Osteocyte (in vitro differentiated cells): ENCODE data around the gene CDH4. TPM values are rescaled to one million over a fixed set of nuclear protein-coding genes. Genes with fewer than 3 reads are reported as not detected.
A peak's percentile ranks its signal among the peaks of the same experiment; 100 is the strongest.

Source experiments
- DNase-seq: peaks from one replicate; pipeline ENCODE4 v3.0.0; 2021; ENCODE audit warnings: mixed read lengths; ENCODE audit not compliant: unreplicated experiment; ENCODE audit errors: extremely low spot score
- H3K27ac Mint-ChIP-seq: one replicate; pipeline ENCODE4 v1.8.0; 2021; ENCODE audit warnings: mild to moderate bottlenecking, mixed read lengths; ENCODE audit not compliant: unreplicated experiment
- H3K27me3 Mint-ChIP-seq: one replicate; pipeline ENCODE4 v1.8.0; 2021; ENCODE audit warnings: mixed read lengths; ENCODE audit not compliant: unreplicated experiment
- H3K36me3 Mint-ChIP-seq: one replicate; pipeline ENCODE4 v1.8.0; 2021; ENCODE audit warnings: mixed read lengths; ENCODE audit not compliant: unreplicated experiment
- H3K4me1 Mint-ChIP-seq: one replicate; pipeline ENCODE4 v1.8.0; 2021; ENCODE audit warnings: mixed read lengths; ENCODE audit not compliant: unreplicated experiment
- H3K4me3 Mint-ChIP-seq: one replicate; pipeline ENCODE4 v1.8.0; 2021; ENCODE audit warnings: mild to moderate bottlenecking, moderate library complexity, mixed read lengths; ENCODE audit not compliant: unreplicated experiment
- H3K9me3 Mint-ChIP-seq: one replicate; pipeline ENCODE4 v1.8.0; 2021; ENCODE audit warnings: mixed read lengths; ENCODE audit not compliant: unreplicated experiment
- total RNA-seq: library from RNA; stranded (reverse); gene quantifications from 2 replicates; pipeline ENCODE4 v1.2.1, GENCODE V29; 2021
- TF ChIP-seq, protein P1 (sequence below): fragments of 200-600 bp; sonication (generic); IDR thresholded peaks from 2 replicates; pipeline ENCODE4 v1.5.0; 2021; ENCODE audit warnings: antibody characterized with exemption, mild to moderate bottlenecking, moderate library complexity

Gene CDH4
- total RNA-seq, 1 donor from 2014 or later: 1.3 TPM

DNA sequence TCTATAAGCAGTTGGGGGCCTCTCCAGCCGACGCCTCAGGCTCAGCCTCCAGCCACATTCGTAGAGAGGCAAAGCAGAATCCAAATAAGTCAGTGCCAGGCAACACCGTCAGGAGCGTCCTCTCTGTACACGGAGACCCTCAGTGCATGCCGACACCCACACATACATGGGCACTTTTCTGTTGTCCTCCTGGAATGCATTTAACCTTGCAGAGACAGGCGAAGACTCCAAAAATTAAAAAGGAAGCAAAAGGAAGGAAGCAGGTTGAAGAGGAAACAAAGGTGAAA lies 487.7 kb downstream of the CDH4 start:
- no peaks in the 10 kb centered on the region for H3K36me3 Mint-ChIP-seq
- H3K4me3 Mint-ChIP-seq: no peak overlapping the region
- H3K9me3 Mint-ChIP-seq: no peaks in the 10 kb centered on the region
- no peak overlapping the region for H3K27ac Mint-ChIP-seq
- H3K27me3 Mint-ChIP-seq: no peaks in the 10 kb centered on the region
- DNase-seq: no peak
- TF ChIP-seq, protein P1, sequence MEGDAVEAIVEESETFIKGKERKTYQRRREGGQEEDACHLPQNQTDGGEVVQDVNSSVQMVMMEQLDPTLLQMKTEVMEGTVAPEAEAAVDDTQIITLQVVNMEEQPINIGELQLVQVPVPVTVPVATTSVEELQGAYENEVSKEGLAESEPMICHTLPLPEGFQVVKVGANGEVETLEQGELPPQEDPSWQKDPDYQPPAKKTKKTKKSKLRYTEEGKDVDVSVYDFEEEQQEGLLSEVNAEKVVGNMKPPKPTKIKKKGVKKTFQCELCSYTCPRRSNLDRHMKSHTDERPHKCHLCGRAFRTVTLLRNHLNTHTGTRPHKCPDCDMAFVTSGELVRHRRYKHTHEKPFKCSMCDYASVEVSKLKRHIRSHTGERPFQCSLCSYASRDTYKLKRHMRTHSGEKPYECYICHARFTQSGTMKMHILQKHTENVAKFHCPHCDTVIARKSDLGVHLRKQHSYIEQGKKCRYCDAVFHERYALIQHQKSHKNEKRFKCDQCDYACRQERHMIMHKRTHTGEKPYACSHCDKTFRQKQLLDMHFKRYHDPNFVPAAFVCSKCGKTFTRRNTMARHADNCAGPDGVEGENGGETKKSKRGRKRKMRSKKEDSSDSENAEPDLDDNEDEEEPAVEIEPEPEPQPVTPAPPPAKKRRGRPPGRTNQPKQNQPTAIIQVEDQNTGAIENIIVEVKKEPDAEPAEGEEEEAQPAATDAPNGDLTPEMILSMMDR: no peak
- H3K4me1 Mint-ChIP-seq: no peaks in the 10 kb centered on the region

DNA sequence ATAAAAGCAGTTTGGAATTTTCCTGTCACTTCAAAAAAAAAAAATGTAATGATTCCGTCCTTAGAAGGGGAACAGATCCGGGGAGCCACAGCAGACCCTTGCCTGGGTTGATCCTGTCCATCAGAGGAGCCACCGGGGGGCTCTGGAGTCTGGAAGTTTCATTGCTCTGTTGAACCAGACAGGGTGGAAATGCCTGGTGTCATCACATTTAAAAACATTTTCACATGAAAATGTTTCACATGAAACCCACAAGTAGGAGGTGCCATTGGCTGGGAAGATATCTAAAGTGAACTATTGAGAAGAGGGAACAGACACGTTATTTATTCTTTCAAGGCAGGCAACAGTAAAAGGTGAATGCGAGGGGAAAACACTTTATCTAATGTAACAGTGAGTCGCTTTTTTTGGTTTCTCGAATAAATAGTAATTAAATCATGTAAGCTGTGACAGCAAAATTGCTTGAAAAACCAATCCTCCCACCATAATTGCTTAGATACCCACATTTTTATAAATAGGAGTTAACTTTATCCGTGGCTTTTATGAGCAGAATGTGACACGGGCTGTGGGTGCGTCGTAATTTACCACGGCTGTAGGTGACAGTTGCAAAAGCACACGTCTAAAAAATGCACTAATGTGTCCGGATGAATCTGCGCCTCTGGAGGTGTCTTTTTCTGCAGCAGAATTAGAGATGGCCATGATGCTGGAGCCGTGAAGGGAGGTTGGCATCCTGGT lies 490.2 kb downstream of the CDH4 start:
- Mint-ChIP-seq H3K36me3 (no peaks in the 10 kb centered on the region), H3K27ac (no peak overlapping the region), H3K27me3 (no peaks in the 10 kb centered on the region), H3K9me3 (no peaks in the 10 kb centered on the region), H3K4me1 (no peaks in the 10 kb centered on the region), H3K4me3 (no peak overlapping the region)
- TF ChIP-seq, protein P1: peak; percentile 14
- no peak for DNase-seq

DNA sequence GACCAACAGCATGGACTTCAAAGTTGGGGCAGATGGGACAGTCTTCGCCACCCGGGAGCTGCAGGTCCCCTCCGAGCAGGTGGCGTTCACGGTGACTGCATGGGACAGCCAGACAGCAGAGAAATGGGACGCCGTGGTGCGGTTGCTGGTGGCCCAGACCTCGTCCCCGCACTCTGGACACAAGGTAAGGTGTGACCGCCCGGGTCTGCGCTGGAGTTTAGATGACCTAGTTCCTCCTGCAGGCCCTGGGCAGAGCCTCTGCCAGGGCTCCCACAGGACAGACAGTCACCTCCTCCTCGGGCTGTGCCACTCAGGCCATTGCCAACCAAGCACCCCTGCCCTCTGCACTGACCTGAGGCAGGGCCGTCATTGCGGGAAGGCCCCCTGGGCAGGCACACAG lies 491.5 kb downstream of the CDH4 start:
- no peak overlapping the region for H3K27ac Mint-ChIP-seq
- no peaks in the 10 kb centered on the region for H3K27me3 Mint-ChIP-seq
- peaks cover 3% of the 10 kb centered on the region for H3K4me1 Mint-ChIP-seq
- H3K36me3 Mint-ChIP-seq: no peaks in the 10 kb centered on the region
- H3K9me3 Mint-ChIP-seq: no peaks in the 10 kb centered on the region
- H3K4me3 Mint-ChIP-seq: no peak overlapping the region
- no peak for DNase-seq
- TF ChIP-seq, protein P1: no peak

DNA sequence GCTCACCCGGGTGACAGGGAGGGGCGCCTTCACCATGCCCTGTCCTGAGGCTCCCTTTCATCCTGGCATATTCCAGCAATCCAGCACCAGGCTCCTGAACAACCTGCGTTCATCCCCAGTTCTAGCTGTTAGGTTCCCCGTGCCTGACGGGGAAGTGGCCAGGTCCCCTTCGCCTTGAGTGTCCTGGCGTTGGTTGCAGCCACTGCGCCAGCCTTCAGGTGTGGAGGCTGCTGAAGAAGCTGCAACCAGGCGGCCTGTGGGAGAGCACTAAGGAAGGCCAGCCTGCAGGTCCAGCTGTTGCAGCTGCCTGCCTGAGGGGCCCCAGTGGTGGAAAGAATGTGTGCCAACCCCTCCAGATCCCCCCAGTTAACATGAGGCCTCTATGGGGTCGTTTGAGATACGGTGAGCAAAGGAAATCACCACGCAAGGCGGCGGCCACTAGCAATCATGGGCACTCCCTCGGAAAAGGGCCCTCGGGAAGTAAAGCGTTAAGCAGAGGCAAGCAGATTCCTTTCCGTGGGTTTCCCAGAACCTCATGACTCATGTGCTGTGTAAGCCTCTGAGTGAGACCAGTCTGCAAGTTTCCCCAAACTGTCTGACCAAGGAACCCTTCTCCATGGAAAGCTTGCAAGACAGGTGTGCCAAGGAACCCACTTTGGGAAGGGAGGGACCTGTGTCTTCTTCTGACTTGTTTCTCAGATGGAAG lies 492.8 kb downstream of the CDH4 start:
- Mint-ChIP-seq H3K4me1 (peaks cover 3% of the 10 kb centered on the region), H3K9me3 (peaks cover 1% of the 10 kb centered on the region), H3K27ac (no peak overlapping the region), H3K27me3 (no peaks in the 10 kb centered on the region), H3K4me3 (no peak overlapping the region), H3K36me3 (no peaks in the 10 kb centered on the region)
- TF ChIP-seq, protein P1: no peak
- DNase-seq: no peak

DNA sequence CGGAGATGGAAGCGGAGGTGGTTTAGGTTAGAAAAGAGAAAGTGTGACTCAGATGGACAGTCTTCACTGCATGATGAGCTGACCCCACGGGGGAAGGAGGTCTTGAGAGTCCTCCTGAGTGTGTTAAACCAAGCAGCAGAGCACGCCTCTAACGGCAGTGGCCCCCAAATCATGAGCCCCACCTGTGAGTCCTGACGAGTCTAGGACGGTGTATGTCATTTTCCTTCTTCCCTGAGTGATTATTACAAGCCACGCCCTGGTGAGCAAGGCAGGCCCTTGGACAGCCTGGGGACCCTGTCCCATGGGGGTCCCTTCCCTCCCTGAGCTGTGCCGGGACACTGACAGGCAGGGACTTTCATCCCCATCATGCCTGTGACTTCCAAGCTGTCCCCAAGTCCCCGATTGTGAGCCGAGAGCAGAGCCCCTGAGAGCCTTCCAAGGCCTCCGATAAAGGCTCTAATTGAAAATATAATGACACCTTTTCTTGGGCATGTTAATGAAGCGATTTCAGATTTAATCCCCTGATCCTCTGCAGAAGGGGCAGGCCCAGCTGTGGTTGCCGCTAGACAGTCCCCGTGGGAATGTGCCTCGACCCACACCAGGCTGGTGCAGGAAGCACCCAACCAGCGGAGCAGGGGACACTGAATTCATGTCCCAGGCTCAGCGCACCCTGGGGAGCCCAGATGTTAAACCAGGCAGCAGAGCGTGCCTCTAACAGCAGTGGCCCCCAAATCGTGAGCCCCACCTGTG lies 493.5 kb downstream of the CDH4 start:
- no peaks in the 10 kb centered on the region for H3K27me3 Mint-ChIP-seq
- TF ChIP-seq, protein P1: no peak
- no peaks in the 10 kb centered on the region for H3K36me3 Mint-ChIP-seq
- H3K4me3 Mint-ChIP-seq: no peak overlapping the region
- no peak overlapping the region for H3K27ac Mint-ChIP-seq
- DNase-seq: no peak
- peaks cover 3% of the 10 kb centered on the region for H3K4me1 Mint-ChIP-seq
- H3K9me3 Mint-ChIP-seq: peaks cover 9% of the 10 kb centered on the region
